Stimulated activated CD8-positive, alpha-beta memory T cell treated with anti-CD3 and anti-CD28 coated beads, Interleukin-2, amount 100 ng/mL, for 1 hour (primary cell): ENCODE results near the gene PMAIP1.
A peak's percentile ranks its signal among the peaks of the same experiment; 100 is the strongest.
"Not testable (repeated sequence)": the region's sequence is repeated elsewhere in the genome, so short reads cannot be mapped to it uniquely, and the experiment has no call there.

Experiments
- DNase-seq, 2 donors: peaks; one replicate each; pipeline ENCODE4 v3.0.0-alpha.2; 2020; ENCODE audit warnings: low read depth in 2 of 2

The PMAIP1 gene

GRCh38 chr18:59884351-59884750 is 15.4 kb upstream of the PMAIP1 start:
- no peak for DNase-seq

DNA sequence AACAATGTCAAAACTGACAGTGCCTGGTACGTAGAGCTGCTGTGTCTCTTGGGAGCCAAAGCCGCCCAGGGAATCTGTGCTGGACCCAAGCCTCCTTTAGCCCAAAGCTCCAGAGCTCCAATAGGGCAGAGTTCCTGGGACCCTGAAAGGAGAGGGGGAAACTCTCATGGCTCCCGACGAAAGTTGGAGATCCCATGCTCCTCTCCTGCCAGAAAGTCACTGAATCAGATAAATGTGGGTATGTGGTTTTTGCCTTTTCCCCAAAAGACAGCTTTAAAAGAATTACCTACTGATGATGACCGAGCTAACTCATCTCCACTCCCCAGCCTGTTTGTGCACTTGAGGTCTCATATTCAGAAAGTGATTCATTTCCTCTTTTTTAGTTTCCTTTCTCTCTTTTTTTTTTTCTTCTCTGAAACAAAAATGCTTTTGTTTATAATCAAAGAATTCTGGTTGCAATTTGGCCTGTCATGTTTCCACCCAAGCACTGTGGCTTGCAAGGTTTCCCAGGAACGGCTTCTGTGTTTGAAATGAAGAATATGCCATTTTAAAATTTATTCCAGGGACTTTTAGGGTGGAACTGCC is 14.1 kb upstream of the PMAIP1 start:
- DNase-seq, result no peak

GRCh38 chr18:59886399-59886798 is 13.4 kb upstream of the PMAIP1 start:
- not testable (repeated sequence) for DNase-seq

DNA sequence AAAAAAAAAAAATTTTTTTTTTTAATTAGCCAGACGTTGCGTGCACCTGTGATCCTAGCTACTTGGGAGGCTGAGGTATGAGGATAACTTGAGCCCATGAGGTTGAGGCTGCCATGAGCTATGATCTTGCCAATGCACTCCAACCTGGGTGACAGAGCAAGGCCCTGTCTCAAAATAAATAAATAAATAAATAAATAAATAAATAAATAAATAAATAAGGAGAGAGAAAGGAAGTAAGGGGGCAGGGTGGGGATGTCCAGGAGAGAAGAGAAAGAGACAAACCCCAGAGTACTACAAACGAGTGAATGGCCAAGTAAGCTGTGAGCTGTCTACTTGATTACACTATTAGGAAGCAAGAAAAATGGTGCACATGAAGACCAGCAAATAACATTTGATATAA is 7.7 kb upstream of the PMAIP1 start:
- DNase-seq, result no peak

GRCh38 chr18:59893971-59894370 is 5.8 kb upstream of the PMAIP1 start:
- no peak for DNase-seq

DNA sequence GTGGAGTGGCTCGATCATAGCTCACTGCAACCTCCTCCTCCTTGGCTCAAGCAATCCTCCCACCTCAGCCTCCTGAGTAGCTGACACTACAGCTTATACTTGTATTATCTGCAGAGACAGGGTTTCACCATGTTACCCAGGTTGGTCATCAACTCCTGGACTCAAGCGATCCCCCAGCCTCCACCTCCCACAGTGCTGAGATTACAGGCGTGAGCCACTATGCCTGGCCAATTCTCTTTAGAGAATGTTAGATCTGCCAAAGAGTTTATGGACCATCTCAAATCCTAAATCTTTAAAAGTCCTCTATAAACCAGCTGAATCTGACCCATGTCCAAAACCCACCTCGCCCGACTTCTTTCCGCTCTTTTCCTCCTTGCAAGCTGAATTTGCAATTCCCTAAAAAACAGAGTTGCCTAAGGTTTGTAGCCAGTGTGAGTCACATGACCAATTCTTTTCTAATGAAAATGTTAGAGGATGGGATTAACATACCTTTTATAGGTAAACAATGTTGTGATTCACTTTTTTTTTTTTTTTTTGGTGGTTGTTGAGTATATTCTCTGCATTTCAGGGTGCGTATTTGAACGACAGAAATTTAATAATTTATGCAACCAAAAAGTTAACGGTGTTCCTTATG is 2.4 kb upstream of the PMAIP1 start:
- no peak for DNase-seq

DNA sequence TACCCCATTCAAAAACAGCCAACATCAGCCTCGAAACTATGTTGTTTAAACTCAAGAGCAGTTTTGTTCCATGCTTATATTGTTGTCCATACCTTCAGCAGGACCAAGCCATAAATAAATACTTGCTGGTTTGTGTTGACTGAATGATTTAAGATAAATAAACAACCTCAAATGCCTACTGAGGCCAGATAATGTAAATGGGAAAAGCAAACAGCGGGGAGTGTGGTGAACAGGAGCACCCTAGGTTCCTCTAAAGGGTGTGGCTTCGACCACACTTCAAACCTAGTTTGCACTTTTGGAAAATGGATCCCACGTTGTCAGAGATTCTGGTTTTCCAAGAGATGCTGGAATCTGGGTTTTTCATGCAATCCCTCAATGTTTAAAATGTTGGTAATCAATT is 1.7 kb upstream of the PMAIP1 start:
- DNase-seq, result no peak

GRCh38 chr18:59898609-59899297 is 1.0 kb upstream of the PMAIP1 start:
- DNase-seq, result no peak

- peak; percentile 31 to 35 for DNase-seq
Measured at GRCh38 chr18:59900222-59901128, 679 bp downstream of the PMAIP1 start.

GRCh38 chr18:59902131-59902992 is 2.6 kb downstream of the PMAIP1 start:
- no peak for DNase-seq

DNA sequence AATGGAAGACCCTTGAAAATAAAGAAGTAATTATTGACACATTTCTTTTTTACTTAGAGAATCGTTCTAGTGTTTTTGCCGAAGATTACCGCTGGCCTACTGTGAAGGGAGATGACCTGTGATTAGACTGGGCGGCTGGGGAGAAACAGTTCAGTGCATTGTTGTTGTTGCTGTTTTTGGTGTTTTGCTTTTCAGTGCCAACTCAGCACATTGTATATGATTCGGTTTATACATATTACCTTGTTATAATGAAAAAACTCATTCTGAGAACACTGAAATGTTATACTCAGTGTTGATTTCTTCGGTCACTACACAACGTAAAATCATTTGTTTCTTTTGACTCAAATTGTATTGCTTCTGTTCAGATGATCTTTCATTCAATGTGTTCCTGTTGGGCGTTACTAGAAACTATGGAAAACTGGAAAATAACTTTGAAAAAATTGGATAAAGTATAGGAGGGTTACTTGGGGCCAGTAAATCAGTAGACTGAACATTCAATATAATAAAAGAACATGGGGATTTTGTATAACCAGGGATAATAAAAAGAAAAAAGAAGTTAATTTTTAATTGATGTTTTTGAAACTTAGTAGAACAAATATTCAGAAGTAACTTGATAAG is 3.3 kb downstream of the PMAIP1 start:
- DNase-seq, result no peak

- DNase-seq, result no peak
Measured at GRCh38 chr18:59904011-59904601, 4.3 kb downstream of the PMAIP1 start.

GRCh38 chr18:59905686-59906091 is 5.9 kb downstream of the PMAIP1 start:
- no peak for DNase-seq

DNA sequence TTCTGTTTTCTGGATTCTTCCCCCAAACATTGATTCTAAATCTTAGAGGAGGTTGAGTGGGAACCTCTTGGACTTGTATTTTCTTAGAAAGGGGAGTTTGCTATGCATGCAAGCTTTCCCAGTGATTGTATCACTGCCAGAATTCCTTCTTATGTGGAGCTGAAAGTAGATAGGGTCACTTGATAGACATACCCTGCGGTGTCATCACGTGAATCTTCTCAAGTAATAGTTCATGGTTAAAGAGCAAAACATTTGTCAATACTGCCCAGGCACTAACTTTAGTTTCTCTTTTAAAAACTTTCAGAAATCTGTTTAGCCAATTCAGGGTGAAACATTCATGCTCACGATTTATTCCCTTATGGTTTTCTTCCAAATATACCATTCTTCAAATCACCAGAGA is 6.4 kb downstream of the PMAIP1 start:
- no peak for DNase-seq

DNA sequence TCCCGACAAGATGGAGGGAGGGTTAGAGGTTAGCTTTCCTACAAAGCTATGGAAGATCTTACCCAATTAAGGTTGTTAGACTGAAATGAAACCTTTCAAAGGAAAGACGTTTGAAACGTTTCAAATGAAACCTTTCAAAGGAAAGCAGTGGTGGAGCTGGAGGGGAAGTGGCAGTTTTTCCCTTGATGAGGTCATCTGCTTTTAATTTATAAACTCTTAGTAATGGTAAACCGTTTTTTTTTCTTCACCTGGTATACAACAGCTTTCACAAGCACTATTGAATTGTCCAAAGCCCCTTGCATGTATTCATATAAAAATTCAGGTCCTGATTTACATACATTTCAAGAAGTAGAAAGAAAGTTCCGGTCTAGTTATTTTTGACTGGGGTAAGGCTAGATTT is 7.4 kb downstream of the PMAIP1 start:
- no peak for DNase-seq

- no peak for DNase-seq
Measured at GRCh38 chr18:59907660-59908059, 7.9 kb downstream of the PMAIP1 start.

DNA sequence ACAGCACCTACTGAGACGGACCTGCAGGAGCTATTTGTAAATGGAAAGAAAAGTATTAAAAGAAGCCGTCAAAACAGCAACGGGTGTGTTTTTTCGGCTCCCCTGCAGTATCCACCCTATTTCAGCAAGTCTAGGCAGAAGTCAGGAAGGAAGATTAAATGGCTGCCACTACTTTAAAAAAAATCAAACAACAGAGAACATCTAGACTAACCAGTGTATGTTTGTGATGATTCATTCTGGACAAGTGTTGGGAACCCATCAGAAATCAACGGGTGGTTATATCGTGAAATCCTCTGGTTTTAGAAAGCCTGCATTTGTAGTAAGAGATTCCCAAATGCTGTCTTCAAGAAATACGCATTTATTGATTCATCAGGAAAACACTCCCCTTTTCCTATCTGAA is 9.0 kb downstream of the PMAIP1 start:
- DNase-seq, result no peak

- DNase-seq, result no peak
Measured at GRCh38 chr18:59909289-59910036, 9.7 kb downstream of the PMAIP1 start.

GRCh38 chr18:59910967-59911366 is 11.2 kb downstream of the PMAIP1 start:
- DNase-seq, result no peak

- DNase-seq, result no peak
Measured at GRCh38 chr18:59911600-59911999, 11.8 kb downstream of the PMAIP1 start.
